ENCODE measurements around the gene TRPV3. TPM values are rescaled to one million over a fixed set of nuclear protein-coding genes. Genes with fewer than 3 reads are reported as not detected.

The TRPV3 gene
- total RNA-seq, 1 experiment from 2014 or later: 0.35 TPM

- TF ChIP-seq STAT6 (CRISPR knock-in tag; conservative IDR thresholded peaks at IDR 0.05; ENCODE audit: low read depth): no peak
- TF ChIP-seq PREB (CRISPR knock-in tag; IDR thresholded peaks at IDR 0.05; ENCODE audit: borderline replicate concordance): no peak
- TF ChIP-seq ZNF317 (CRISPR knock-in tag; IDR thresholded peaks at IDR 0.05; ENCODE audit: borderline replicate concordance, low read depth): no peak
- no peak for TF ChIP-seq SMAD3 (CRISPR knock-in tag; IDR thresholded peaks at IDR 0.05; ENCODE audit: borderline replicate concordance)
- no peak for TF ChIP-seq NFYB (CRISPR knock-in tag; conservative IDR thresholded peaks at IDR 0.05; ENCODE audit: low read depth)
- no peak for TF ChIP-seq FOXP1 (CRISPR knock-in tag; IDR thresholded peaks at IDR 0.05; ENCODE audit: borderline replicate concordance)
- no peak for TF ChIP-seq ATF3 (CRISPR knock-in tag; conservative IDR thresholded peaks at IDR 0.05)
- no peak for TF ChIP-seq NFE2L1 (CRISPR knock-in tag; IDR thresholded peaks at IDR 0.05)
- TF ChIP-seq TCF7 (CRISPR knock-in tag; IDR thresholded peaks at IDR 0.05; ENCODE audit: low read depth): no peak
- no peak for TF ChIP-seq AR (CRISPR knock-in tag; IDR thresholded peaks at IDR 0.05)
Measured at GRCh38 chr17:3572231-3572630, 14.6 kb upstream of the TRPV3 start (continued).

GRCh38 chr17:3571043-3571900 is 13.7 kb upstream of the TRPV3 start:
- CTCF ChIA-PET: interaction anchor here (1.5 kb wide), 1 partner anchor 31 kb away, joined by 5 read pairs; no protein-coding TSS in a partner anchor

More at GRCh38 chr17:3571043-3571900, 13.7 kb upstream of the TRPV3 start:
- TF ChIP-seq OVOL2 (CRISPR knock-in tag; IDR thresholded peaks at IDR 0.05; ENCODE audit: borderline replicate concordance): no peak
- no peak for TF ChIP-seq ATF2 (CRISPR knock-in tag; IDR thresholded peaks at IDR 0.05; ENCODE audit: borderline replicate concordance, low read depth)
- no peak for TF ChIP-seq ZNF138 (CRISPR knock-in tag; conservative IDR thresholded peaks at IDR 0.05)
- no peak for TF ChIP-seq NFE2L1 (CRISPR knock-in tag; IDR thresholded peaks at IDR 0.05)
- no peak for TF ChIP-seq ZNF232 (CRISPR knock-in tag; IDR thresholded peaks at IDR 0.05)
- Mint-ChIP-seq H3K27ac (no peak overlapping the region), H3K36me3 (peaks cover 13% of the 10 kb centered on the region), H3K4me3 (no peak overlapping the region), H3K27me3 (ENCODE audit: low read depth) (no peaks in the 10 kb centered on the region), H3K4me1 (no peaks in the 10 kb centered on the region), H3K9me3 (no peaks in the 10 kb centered on the region)
- ATAC-seq: no peak
- no peak for DNase-seq (ENCODE audit: low spot score)
- POLR2A ChIA-PET: no interaction called here
